ENCODE measurements around the gene NAP1L4. TPM values are rescaled to one million over a fixed set of nuclear protein-coding genes. Genes with fewer than 3 reads are reported as not detected.

Gene NAP1L4
- total and polyA plus RNA-seq, 2 of the 4 experiments (the other 2 are of a cell fraction) = 71.5 to 80.7 TPM

DNA sequence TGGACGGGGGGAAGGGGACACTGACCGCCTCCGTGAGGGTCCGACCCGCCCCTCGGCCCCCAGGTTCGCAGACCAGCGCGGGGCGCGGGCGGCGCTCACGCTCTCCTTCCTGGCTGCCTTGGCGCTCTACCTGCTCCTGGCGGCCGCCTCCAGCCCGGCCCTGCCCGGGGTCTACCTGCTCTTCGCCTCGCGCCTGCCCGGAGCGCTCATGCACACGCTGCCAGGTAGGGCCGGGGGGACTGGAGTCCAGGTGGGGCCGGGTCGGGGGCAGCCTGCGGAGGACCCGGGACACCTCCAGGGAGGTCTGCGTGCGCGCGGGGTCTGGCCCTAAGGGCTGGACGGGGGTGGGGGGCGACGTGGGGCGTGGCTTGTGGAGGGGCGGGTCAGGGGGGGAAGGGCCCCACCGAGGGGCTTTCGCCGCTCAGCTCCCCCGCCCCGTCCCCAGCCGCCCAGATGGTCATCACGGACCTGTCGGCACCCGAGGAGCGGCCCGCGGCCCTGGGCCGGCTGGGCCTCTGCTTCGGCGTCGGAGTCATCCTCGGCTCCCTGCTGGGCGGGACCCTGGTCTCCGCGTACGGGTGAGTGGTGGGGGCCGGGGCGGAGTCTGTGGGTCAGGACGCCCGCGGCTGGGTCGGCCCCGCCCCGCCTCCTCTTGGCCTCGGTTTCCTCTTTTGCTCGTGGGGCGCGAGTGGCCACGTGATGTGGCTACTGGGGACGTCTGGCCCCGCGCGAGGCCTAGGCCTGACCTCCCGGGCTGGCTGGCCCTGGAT is 82.8 kb downstream of the NAP1L4 start:
- H2AK5ac ChIP-seq (ENCODE audit: low read depth, low read length) = no peak overlapping the region
- peaks cover 2% of the 10 kb centered on the region; the same call in 1 of the 2 replicates for H3K36me3 ChIP-seq (ENCODE audit: control insufficient read depth, insufficient read depth, low read length)
- H4K91ac ChIP-seq (ENCODE audit: insufficient read depth, low read depth, low read length) = no peak overlapping the region
- H2AK9ac ChIP-seq (replicated peaks; ENCODE audit: low read depth, low read length, poor library complexity) = no peak overlapping the region
- no peak overlapping the region for H3K27ac ChIP-seq (ENCODE audit: insufficient read depth, low read length)
- no peak overlapping the region for H3K4ac ChIP-seq (ENCODE audit: low read depth, low read length)
- H3K79me1 ChIP-seq (ENCODE audit: low read depth in 1 of 2, low read length in 2 of 2) = peaks cover 0 to 7% of the 10 kb centered on the region in 2 experiments; a peak in 2 of 4 replicates
- intact Hi-C loops (cut with micrococcal nuclease) (no loop called here), dilution Hi-C loops (cut with HindIII; ENCODE audit: low sequenced_read_pairs, unreplicated experiment) (no loop called here), in situ Hi-C loops (cut with MboI; ENCODE audit: low sequenced_read_pairs) (no loop called here)
- WGBS, 2 experiments (ENCODE audit: extremely low coverage in 2 of 2, insufficient read length in 1 of 2) = 42% methylated on average over 37 of the region's 78 CpGs; no CpG with 5 or more reads in 1 of the 2 experiments
- no TSS peak for BruUV-seq (replicated peaks)
- no peak overlapping the region for H3K9ac ChIP-seq (ENCODE audit: low read depth, low read length)
- no peak overlapping the region for H3K18ac ChIP-seq (ENCODE audit: low read depth, low read length)
- H2BK20ac ChIP-seq (ENCODE audit: low read depth, low read length) = no peak overlapping the region
- ChIA-PET POLR2A (ENCODE audit: unreplicated experiment) (no interaction called here), CTCF (no interaction called here)
- DNase-seq (no peak), ATAC-seq (ENCODE audit: low read depth) (no peak)
- no peak overlapping the region for H2BK120ac ChIP-seq (ENCODE audit: low read depth, low read length)
- no peak overlapping the region for H2BK5ac ChIP-seq (ENCODE audit: low read depth, low read length, poor library complexity, severe bottlenecking)
- no peak overlapping the region for H2BK15ac ChIP-seq (ENCODE audit: low read depth, low read length)
- no peak overlapping the region for H3K23ac ChIP-seq (ENCODE audit: low read depth, low read length)
- H3K56ac ChIP-seq (ENCODE audit: extremely low read depth, insufficient read depth, low read length) = no peak overlapping the region
- no peak overlapping the region for H4K8ac ChIP-seq (ENCODE audit: low read depth in 2 of 2, low read length in 2 of 2)
- H4K20me1 ChIP-seq (ENCODE audit: insufficient read depth, low read length) = no peaks in the 10 kb centered on the region
- no peak overlapping the region for H3K4me2 ChIP-seq (ENCODE audit: low read depth, low read length)
- peaks cover 16% of the 10 kb centered on the region for H3K4me1 ChIP-seq (ENCODE audit: control insufficient read depth, insufficient read depth, low read length)
- TF ChIP-seq MAZ (IDR thresholded peaks at IDR 0.05; ENCODE audit: borderline replicate concordance, low read depth, low read length) (no peak), MAFK (IDR thresholded peaks at IDR 0.05; ENCODE audit: low read depth, low read length) (no peak), MXI1 (IDR thresholded peaks at IDR 0.05; ENCODE audit: borderline replicate concordance, low read depth, low read length) (no peak), POLR2A (IDR thresholded peaks at IDR 0.05; ENCODE audit: low read depth, low read length) (no peak), FOS (IDR thresholded peaks at IDR 0.05; ENCODE audit: low read depth, low read length) (no peak), RCOR1 (IDR thresholded peaks at IDR 0.05; ENCODE audit: insufficient replicate concordance, low read length) (no peak), CEBPB (IDR thresholded peaks at IDR 0.05; ENCODE audit: low read depth, low read length) (no peak), NFE2L2 (IDR thresholded peaks at IDR 0.05; ENCODE audit: low read depth, low read length) (no peak), RAD21 (IDR thresholded peaks at IDR 0.05; ENCODE audit: low read length) (no peak)
- TF ChIP-seq, protein P1, sequence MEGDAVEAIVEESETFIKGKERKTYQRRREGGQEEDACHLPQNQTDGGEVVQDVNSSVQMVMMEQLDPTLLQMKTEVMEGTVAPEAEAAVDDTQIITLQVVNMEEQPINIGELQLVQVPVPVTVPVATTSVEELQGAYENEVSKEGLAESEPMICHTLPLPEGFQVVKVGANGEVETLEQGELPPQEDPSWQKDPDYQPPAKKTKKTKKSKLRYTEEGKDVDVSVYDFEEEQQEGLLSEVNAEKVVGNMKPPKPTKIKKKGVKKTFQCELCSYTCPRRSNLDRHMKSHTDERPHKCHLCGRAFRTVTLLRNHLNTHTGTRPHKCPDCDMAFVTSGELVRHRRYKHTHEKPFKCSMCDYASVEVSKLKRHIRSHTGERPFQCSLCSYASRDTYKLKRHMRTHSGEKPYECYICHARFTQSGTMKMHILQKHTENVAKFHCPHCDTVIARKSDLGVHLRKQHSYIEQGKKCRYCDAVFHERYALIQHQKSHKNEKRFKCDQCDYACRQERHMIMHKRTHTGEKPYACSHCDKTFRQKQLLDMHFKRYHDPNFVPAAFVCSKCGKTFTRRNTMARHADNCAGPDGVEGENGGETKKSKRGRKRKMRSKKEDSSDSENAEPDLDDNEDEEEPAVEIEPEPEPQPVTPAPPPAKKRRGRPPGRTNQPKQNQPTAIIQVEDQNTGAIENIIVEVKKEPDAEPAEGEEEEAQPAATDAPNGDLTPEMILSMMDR (conservative IDR thresholded peaks at IDR 0.05; ENCODE audit: low read depth, low read length) = no peak
- TF ChIP-seq, protein P2, sequence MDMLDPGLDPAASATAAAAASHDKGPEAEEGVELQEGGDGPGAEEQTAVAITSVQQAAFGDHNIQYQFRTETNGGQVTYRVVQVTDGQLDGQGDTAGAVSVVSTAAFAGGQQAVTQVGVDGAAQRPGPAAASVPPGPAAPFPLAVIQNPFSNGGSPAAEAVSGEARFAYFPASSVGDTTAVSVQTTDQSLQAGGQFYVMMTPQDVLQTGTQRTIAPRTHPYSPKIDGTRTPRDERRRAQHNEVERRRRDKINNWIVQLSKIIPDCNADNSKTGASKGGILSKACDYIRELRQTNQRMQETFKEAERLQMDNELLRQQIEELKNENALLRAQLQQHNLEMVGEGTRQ (IDR thresholded peaks at IDR 0.05; ENCODE audit: low read depth, low read length) = no peak
- H3K14ac ChIP-seq (replicated peaks; ENCODE audit: low read depth, low read length) = no peak overlapping the region
- no peak overlapping the region for H3K4me3 ChIP-seq (ENCODE audit: insufficient read depth, low read depth, low read length)
- H2AFZ ChIP-seq (replicated peaks; ENCODE audit: low read length, poor library complexity) = no peak overlapping the region
- H3K9me3 ChIP-seq (ENCODE audit: control insufficient read depth, insufficient read depth, low read length) = peaks cover 3% of the 10 kb centered on the region; the same call in 1 of the 2 replicates
- peaks cover 11% of the 10 kb centered on the region for H3K9me1 ChIP-seq (ENCODE audit: insufficient read depth, low read length)
- no peaks in the 10 kb centered on the region for H3K27me3 ChIP-seq (ENCODE audit: control insufficient read depth, insufficient read depth, low read length)
- H4K5ac ChIP-seq (ENCODE audit: low read depth, low read length) = no peak overlapping the region

All from IMR-90 (cell line).